Measurements from ENCODE around the gene B2M. TPM values are rescaled to one million over a fixed set of nuclear protein-coding genes. Genes with fewer than 3 reads are reported as not detected.
"Not testable (repeated sequence)": the region's sequence is repeated elsewhere in the genome, so short reads cannot be mapped to it uniquely, and the experiment has no call there.

The B2M gene
- total RNA-seq, 1 experiment from 2014 or later, result 388 TPM

DNA sequence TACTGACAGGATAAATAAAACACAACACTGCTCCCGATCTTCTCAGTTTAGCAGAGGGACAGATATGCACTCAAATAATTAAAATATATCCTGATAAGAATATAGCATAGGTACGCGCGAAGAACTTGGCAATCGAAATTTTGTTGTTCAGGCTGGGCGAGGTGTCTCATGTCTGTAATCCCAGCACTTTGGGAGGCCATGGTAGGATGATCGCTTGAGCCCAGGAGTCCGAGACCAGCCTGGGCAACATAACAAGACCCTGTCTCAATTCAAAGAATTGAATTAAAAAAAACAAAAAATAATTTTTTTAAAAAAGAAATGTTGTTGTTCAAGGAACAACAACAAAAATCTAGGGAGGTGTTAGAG lies 7.6 kb downstream of the B2M start:
- POLR2A ChIA-PET, result interaction anchor here (1.0 kb wide), 1 partner anchor 8 kb away, joined by 3 read pairs; no protein-coding TSS in a partner anchor
- ATAC-seq (no peak), DNase-seq (ENCODE audit: low read depth, low spot score) (no peak)
- no peak overlapping the region for H3K4me2 ChIP-seq (ENCODE audit: low read length)
- H3K4me1 ChIP-seq (ENCODE audit: control insufficient read depth in 1 of 2, insufficient read depth in 2 of 2, low read length in 2 of 2), result peaks cover 0 to 9% of the 10 kb centered on the region in 2 experiments; a peak in 1 of 4 replicates
- H2AFZ ChIP-seq (ENCODE audit: low read depth, low read length, poor library complexity, severe bottlenecking), result no peak overlapping the region
- no peaks in the 10 kb centered on the region for H4K20me1 ChIP-seq (ENCODE audit: insufficient read depth)
- no peak overlapping the region for H3K4me3 ChIP-seq (replicated peaks in 1 of 2; ENCODE audit: low read depth in 1 of 2, low read length in 2 of 2)
- intact Hi-C loops (cut with micrococcal nuclease), result no loop called here
- no peak overlapping the region for H3K27ac ChIP-seq (ENCODE audit: low read depth, low read length)
- H3K9ac ChIP-seq (ENCODE audit: low read length), result no peak overlapping the region
- TF ChIP-seq EZH2 (IDR thresholded peaks at IDR 0.05), result no peak
- no peak for TF ChIP-seq ZFX (IDR thresholded peaks at IDR 0.05)
- no peak for TF ChIP-seq POLR2AphosphoS5 (IDR thresholded peaks at IDR 0.05; ENCODE audit: low read depth, low read length)
- TF ChIP-seq YY1 (IDR thresholded peaks at IDR 0.05; ENCODE audit: extremely low read depth, insufficient replicate concordance, low read depth, low read length), result no peak
- TF ChIP-seq, protein P1, sequence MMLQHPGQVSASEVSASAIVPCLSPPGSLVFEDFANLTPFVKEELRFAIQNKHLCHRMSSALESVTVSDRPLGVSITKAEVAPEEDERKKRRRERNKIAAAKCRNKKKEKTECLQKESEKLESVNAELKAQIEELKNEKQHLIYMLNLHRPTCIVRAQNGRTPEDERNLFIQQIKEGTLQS (IDR thresholded peaks at IDR 0.05), result no peak
- no peak for TF ChIP-seq FOSL1 (IDR thresholded peaks at IDR 0.05; ENCODE audit: low read depth)
- H3K27me3 ChIP-seq (ENCODE audit: insufficient read depth, low read length), result no peaks in the 10 kb centered on the region
- CTCF ChIA-PET, result no interaction called here
- peaks cover 16% of the 10 kb centered on the region for H3K79me2 ChIP-seq (ENCODE audit: insufficient read depth, low read length)
- H3K9me3 ChIP-seq (ENCODE audit: control insufficient read depth in 1 of 2, insufficient read depth in 1 of 2, low read depth in 1 of 2, low read length in 2 of 2), result no peaks in the 10 kb centered on the region
- RAD21 ChIA-PET (ENCODE audit: low non-redundant PET in 1 of 2, low total read pairs in 2 of 2, uncharacterized antibody in 2 of 2, unreplicated experiment in 2 of 2), result no interaction called here
- no peaks in the 10 kb centered on the region for H3K9me2 ChIP-seq (ENCODE audit: insufficient read depth)
- no TSS peak for BruUV-seq (replicated peaks)
- peaks cover 27 to 35% of the 10 kb centered on the region in 2 experiments for H3K36me3 ChIP-seq (ENCODE audit: control insufficient read depth in 1 of 2, insufficient read depth in 2 of 2, low read length in 2 of 2)

DNA sequence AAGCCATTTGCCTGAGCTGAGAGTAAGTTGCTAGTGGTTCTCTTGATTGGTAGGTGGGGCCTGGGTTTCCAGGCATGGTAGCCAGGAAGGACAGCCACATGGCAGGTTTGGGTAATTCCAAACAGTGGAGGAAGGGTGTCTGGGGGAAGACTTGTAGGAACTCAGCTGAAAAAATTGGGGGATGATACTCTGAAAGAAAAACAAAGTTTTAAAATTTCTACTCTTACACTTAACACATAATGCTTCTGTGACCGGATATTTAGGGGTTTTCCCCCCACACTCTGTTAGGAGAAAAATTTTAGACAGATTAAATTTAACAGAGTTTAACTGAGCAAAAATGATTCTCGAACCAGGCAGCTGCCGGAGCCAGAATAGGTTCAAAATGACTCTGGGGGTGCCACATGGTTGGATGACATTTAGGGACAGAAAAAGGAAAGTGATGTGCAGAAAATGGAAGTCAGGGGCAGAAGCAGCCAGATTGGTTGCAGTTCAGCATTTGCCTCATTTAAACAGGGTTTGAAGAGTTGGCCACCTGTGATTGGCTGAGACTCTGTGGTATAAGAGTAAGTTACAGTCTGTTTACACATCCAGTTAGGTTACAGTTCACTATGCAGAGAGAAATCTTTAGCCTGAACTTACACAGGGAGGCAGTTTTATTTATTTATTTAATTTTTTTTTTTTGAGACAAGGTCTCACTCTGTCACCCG lies 8.1 kb downstream of the B2M start:
- no peak for DNase-seq (ENCODE audit: low read depth, low spot score)
- no peaks in the 10 kb centered on the region for H3K27me3 ChIP-seq (ENCODE audit: insufficient read depth, low read length)
- BruUV-seq (replicated peaks), result no TSS peak
- peak; percentile 50 for ATAC-seq
- no peak overlapping the region for H3K4me2 ChIP-seq (ENCODE audit: low read length)
- ChIA-PET POLR2A (interaction anchor here (1.0 to 3.7 kb wide), 2 partner anchors 7 to 8 kb away, joined by 3 to 21 read pairs; partner anchors contain the start of genes B2M and PATL2), CTCF (no interaction called here), RAD21 (ENCODE audit: low non-redundant PET in 1 of 2, low total read pairs in 2 of 2, uncharacterized antibody in 2 of 2, unreplicated experiment in 2 of 2) (no interaction called here)
- H4K20me1 ChIP-seq (ENCODE audit: insufficient read depth), result no peaks in the 10 kb centered on the region
- intact Hi-C loops (cut with micrococcal nuclease), result no loop called here
- H3K9me3 ChIP-seq (ENCODE audit: control insufficient read depth in 1 of 2, insufficient read depth in 1 of 2, low read depth in 1 of 2, low read length in 2 of 2), result no peaks in the 10 kb centered on the region
- no peak for TF ChIP-seq RAD21 (IDR thresholded peaks at IDR 0.05; ENCODE audit: low read depth)
- no peak for TF ChIP-seq ELF1 (IDR thresholded peaks at IDR 0.05; ENCODE audit: borderline replicate concordance, low read depth)
- TF ChIP-seq FOSL1 (IDR thresholded peaks at IDR 0.05; ENCODE audit: low read depth), result no peak
- peak; percentile 51; the same call in 1 of the 2 replicates for TF ChIP-seq POLR2AphosphoS5 (IDR thresholded peaks at IDR 0.05; ENCODE audit: low read depth, low read length)
- TF ChIP-seq SP1 (IDR thresholded peaks at IDR 0.05; ENCODE audit: low read depth), result no peak
- no peak overlapping the region for H3K4me3 ChIP-seq (replicated peaks in 1 of 2; ENCODE audit: low read depth in 1 of 2, low read length in 2 of 2)
- H3K4me1 ChIP-seq (ENCODE audit: control insufficient read depth in 1 of 2, insufficient read depth in 2 of 2, low read length in 2 of 2), result peaks cover 0 to 9% of the 10 kb centered on the region in 2 experiments; a peak in 1 of 4 replicates
- H3K36me3 ChIP-seq (ENCODE audit: control insufficient read depth in 1 of 2, insufficient read depth in 2 of 2, low read length in 2 of 2), result peaks cover 27 to 35% of the 10 kb centered on the region in 2 experiments
- H3K9me2 ChIP-seq (ENCODE audit: insufficient read depth), result no peaks in the 10 kb centered on the region
- no peak overlapping the region for H3K27ac ChIP-seq (ENCODE audit: low read depth, low read length)
- H3K9ac ChIP-seq (ENCODE audit: low read length), result no peak overlapping the region
- no peak overlapping the region for H2AFZ ChIP-seq (ENCODE audit: low read depth, low read length, poor library complexity, severe bottlenecking)
- H3K79me2 ChIP-seq (ENCODE audit: insufficient read depth, low read length), result peaks cover 10% of the 10 kb centered on the region

DNA sequence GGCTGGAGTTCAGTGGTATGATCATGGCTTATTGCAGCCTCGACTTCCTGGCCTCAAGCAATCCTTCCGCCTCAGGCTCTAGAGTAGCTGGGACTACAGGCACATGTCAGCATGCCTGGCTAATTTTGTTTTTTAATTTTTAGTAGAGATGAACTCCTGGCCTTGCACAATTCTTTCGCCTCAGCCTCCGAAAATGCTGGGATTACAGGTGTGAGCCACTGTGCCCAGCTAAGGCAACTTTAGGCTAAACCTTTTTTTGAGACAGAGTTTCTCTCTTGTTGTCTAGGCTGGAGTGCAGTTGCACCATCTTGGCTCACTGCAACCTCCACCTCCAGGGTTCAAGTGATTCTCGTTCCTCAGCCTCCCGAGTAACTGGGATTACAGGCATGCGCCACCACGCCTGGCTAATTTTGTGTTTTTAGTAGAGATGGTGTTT lies 8.7 kb downstream of the B2M start:
- H3K9me2 ChIP-seq (ENCODE audit: insufficient read depth); DNase-seq (ENCODE audit: low read depth, low spot score); CTCF ChIA-PET; H2AFZ ChIP-seq (ENCODE audit: low read depth, low read length, poor library complexity, severe bottlenecking); H3K9ac ChIP-seq (ENCODE audit: low read length); H3K9me3 ChIP-seq (ENCODE audit: control insufficient read depth in 1 of 2, insufficient read depth in 1 of 2, low read depth in 1 of 2, low read length in 2 of 2); H4K20me1 ChIP-seq (ENCODE audit: insufficient read depth); RAD21 ChIA-PET (ENCODE audit: low non-redundant PET in 1 of 2, low total read pairs in 2 of 2, uncharacterized antibody in 2 of 2, unreplicated experiment in 2 of 2); H3K4me3 ChIP-seq (replicated peaks in 1 of 2; ENCODE audit: low read depth in 1 of 2, low read length in 2 of 2); H3K4me2 ChIP-seq (ENCODE audit: low read length); ATAC-seq; BruUV-seq (replicated peaks); H3K79me2 ChIP-seq (ENCODE audit: insufficient read depth, low read length); H3K27ac ChIP-seq (ENCODE audit: low read depth, low read length); intact Hi-C loops (cut with micrococcal nuclease); H3K27me3 ChIP-seq (ENCODE audit: insufficient read depth, low read length); H3K4me1 ChIP-seq (ENCODE audit: control insufficient read depth in 1 of 2, insufficient read depth in 2 of 2, low read length in 2 of 2): not testable (repeated sequence)
- POLR2A ChIA-PET, result interaction anchor here (0.8 to 3.7 kb wide), 2 partner anchors 8 to 57 kb away, joined by 3 to 21 read pairs; partner anchors contain the start of genes B2M, PATL2 and SPG11
- H3K36me3 ChIP-seq (ENCODE audit: control insufficient read depth in 1 of 2, insufficient read depth in 2 of 2, low read length in 2 of 2), result peaks cover 27 to 34% of the 10 kb centered on the region in 2 experiments
